Measurements from ENCODE around the gene HINFP. TPM values are rescaled to one million over a fixed set of nuclear protein-coding genes. Genes with fewer than 3 reads are reported as not detected.

The HINFP gene
- total RNA-seq, 1 experiment from 2014 or later: 42.4 TPM

GRCh38 chr11:119113716-119114115 lies 7.7 kb upstream of the HINFP start:
- Mint-ChIP-seq H3K27me3 (ENCODE audit: low read depth) (peaks cover 4% of the 10 kb centered on the region), H3K4me3 (no peak overlapping the region), H3K27ac (0 out of 7 replicates have a peak overlapping the region, but pooled peaks of 1 of the 3 experiments have one; percentile 28), H3K9me3 (no peaks in the 10 kb centered on the region; a peak in 1 of 5 replicates), H3K36me3 (ENCODE audit: insufficient read depth in 1 of 3, low read depth in 3 of 3) (no peaks in the 10 kb centered on the region; a peak in 2 of 7 replicates), H3K4me1 (peaks cover 11 to 22% of the 10 kb centered on the region in 2 experiments)
- H3K14ac ChIP-seq (ENCODE audit: insufficient read depth, low read length): no peak overlapping the region
- H3K27ac ChIP-seq (ENCODE audit: insufficient read length, low read depth, low read length): no peak overlapping the region
- no peak overlapping the region for H2BK5ac ChIP-seq (ENCODE audit: insufficient read length, low read length)
- no peaks in the 10 kb centered on the region for H4K20me1 ChIP-seq (ENCODE audit: control insufficient read depth, insufficient read depth, insufficient read length)
- H2BK15ac ChIP-seq (ENCODE audit: low read depth, low read length): no peak overlapping the region
- no peak for TF ChIP-seq CTCF (conservative IDR thresholded peaks at IDR 0.05)
- H3K23ac ChIP-seq (ENCODE audit: insufficient read length, low read depth, low read length): no peak overlapping the region
- H3K79me2 ChIP-seq (ENCODE audit: insufficient read depth, low read length): no peaks in the 10 kb centered on the region
- no peak overlapping the region for H3T11ph ChIP-seq (ENCODE audit: low read length)
- H3K4me1 ChIP-seq (ENCODE audit: insufficient read depth, low read length): 0 out of 2 replicates have a peak, but pooled peaks cover under 1% of the 10 kb centered on the region
- H3K18ac ChIP-seq (ENCODE audit: insufficient read length, low read depth, low read length): no peak overlapping the region
- no peak overlapping the region for H2BK120ac ChIP-seq (ENCODE audit: low read depth, low read length, poor library complexity, severe bottlenecking)
- no peak overlapping the region for H4K8ac ChIP-seq (replicated peaks; ENCODE audit: insufficient read length, low read depth, low read length)
- no peak overlapping the region for H3K56ac ChIP-seq (ENCODE audit: insufficient read length, low read depth, low read length)
- WGBS (ENCODE audit: extremely low coverage, insufficient read length, low lambda C conversion rate): no CpG with 5 or more reads among the region's 9 CpGs
- no peaks in the 10 kb centered on the region for H3K79me1 ChIP-seq (ENCODE audit: insufficient read depth, low read depth, low read length, poor library complexity, severe bottlenecking)
- no peaks in the 10 kb centered on the region for H3K27me3 ChIP-seq (ENCODE audit: insufficient read depth, low read length)
- H3K4me2 ChIP-seq (ENCODE audit: insufficient read depth, insufficient read length, low read length): no peak overlapping the region
- H2AFZ ChIP-seq (ENCODE audit: low read length): no peak overlapping the region
- no peak for DNase-seq
- no peak overlapping the region for H2BK12ac ChIP-seq (ENCODE audit: insufficient read length, low read depth, low read length)
- H3K4ac ChIP-seq (ENCODE audit: low read depth, low read length): no peak overlapping the region
- no peak overlapping the region for H2AK5ac ChIP-seq (ENCODE audit: insufficient read length, low read length)
- no peaks in the 10 kb centered on the region for H3K23me2 ChIP-seq (ENCODE audit: insufficient read length, low read depth, low read length, poor library complexity, severe bottlenecking)
- no peak overlapping the region for H2BK20ac ChIP-seq (ENCODE audit: low read depth, low read length, poor library complexity, severe bottlenecking)
- no peak overlapping the region for H4K5ac ChIP-seq (ENCODE audit: insufficient read length, low read depth, low read length)
- no peak overlapping the region for H4K91ac ChIP-seq (ENCODE audit: insufficient read length, low read depth, low read length)
- H3K9me3 ChIP-seq (ENCODE audit: control insufficient read depth, low read depth, low read length): no peaks in the 10 kb centered on the region
- no peak overlapping the region for H3K9ac ChIP-seq (ENCODE audit: extremely low read depth, insufficient read length, low read length)

Measured in H9 (cell line).